ENCODE results near the gene EEF2K.

- TF ChIP-seq POLR2A (IDR thresholded peaks at IDR 0.05) (no peak), CTCF (IDR thresholded peaks at IDR 0.05 in 4 of 5, conservative IDR thresholded peaks at IDR 0.05 in 1 of 5) (no peak)
These were observed 7.2 kb downstream of the EEF2K start for GRCh38 chr16:22213236-22213635.

Measured in gastrocnemius medialis (tissue), 4 donors.